ENCODE data around the gene FAM120B. TPM values are rescaled to one million over a fixed set of nuclear protein-coding genes. Genes with fewer than 3 reads are reported as not detected.

Gene FAM120B
- polyA plus RNA-seq, 1 donor from 2014 or later, result 17.9 TPM

- TF ChIP-seq EP300 (conservative IDR thresholded peaks at IDR 0.05; ENCODE audit: poor library complexity, severe bottlenecking) (no peak), MXI1 (conservative IDR thresholded peaks at IDR 0.05; ENCODE audit: poor library complexity, severe bottlenecking) (no peak), EZH2 (IDR thresholded peaks at IDR 0.05; ENCODE audit: borderline replicate concordance, insufficient read depth, low read length, poor library complexity, severe bottlenecking) (no peak)
Measured at GRCh38 chr6:170378502-170378901, 71.9 kb downstream of the FAM120B start (continued).

- Histone ChIP-seq H3K4me3 (ENCODE audit: low read length) (no peak overlapping the region), H3K27ac (ENCODE audit: low read length) (no peak overlapping the region), H4K20me1 (ENCODE audit: insufficient read depth) (no peaks in the 10 kb centered on the region), H3K27me3 (ENCODE audit: insufficient read depth, low read depth, low read length) (no peaks in the 10 kb centered on the region), H3K36me3 (ENCODE audit: insufficient read depth, low read length) (no peaks in the 10 kb centered on the region), H3K9me2 (ENCODE audit: insufficient read depth, low read length) (no peaks in the 10 kb centered on the region), H3F3A (ENCODE audit: insufficient read depth, low read length, poor library complexity, severe bottlenecking) (no peaks in the 10 kb centered on the region), H3K9ac (ENCODE audit: low read length) (no peak overlapping the region), H2AFZ (ENCODE audit: low read depth, low read length) (no peak overlapping the region), H3K9me3 (ENCODE audit: low read length) (no peaks in the 10 kb centered on the region), H3K4me2 (ENCODE audit: low read length) (no peak overlapping the region), H3K79me2 (replicated peaks; ENCODE audit: insufficient read depth, low read length) (no peaks in the 10 kb centered on the region)
- TF ChIP-seq MXI1 (conservative IDR thresholded peaks at IDR 0.05; ENCODE audit: poor library complexity, severe bottlenecking), result no peak
- TF ChIP-seq TAF1 (IDR thresholded peaks at IDR 0.05; ENCODE audit: low read depth), result no peak
- TF ChIP-seq EZH2 (IDR thresholded peaks at IDR 0.05; ENCODE audit: borderline replicate concordance, insufficient read depth, low read length, poor library complexity, severe bottlenecking), result no peak
- no peak for TF ChIP-seq POLR2AphosphoS5 (IDR thresholded peaks at IDR 0.05)
- no peak for TF ChIP-seq REST (IDR thresholded peaks at IDR 0.05; ENCODE audit: borderline replicate concordance)
- TF ChIP-seq EP300 (conservative IDR thresholded peaks at IDR 0.05; ENCODE audit: poor library complexity, severe bottlenecking), result no peak
- no peak for TF ChIP-seq RAD21 (conservative IDR thresholded peaks at IDR 0.05)
- TF ChIP-seq CTCF (IDR thresholded peaks at IDR 0.05; ENCODE audit: poor library complexity, severe bottlenecking), result no peak
- no peak for TF ChIP-seq SMC3 (conservative IDR thresholded peaks at IDR 0.05; ENCODE audit: poor library complexity)
Measured at GRCh38 chr6:170381562-170381961, 75.0 kb downstream of the FAM120B start.

GRCh38 chr6:170383466-170384035, 77.0 kb downstream of the FAM120B start:
- H3K27me3 ChIP-seq (ENCODE audit: insufficient read depth, low read depth, low read length), result no peaks in the 10 kb centered on the region
- no peaks in the 10 kb centered on the region for H3F3A ChIP-seq (ENCODE audit: insufficient read depth, low read length, poor library complexity, severe bottlenecking)
- no peaks in the 10 kb centered on the region for H3K79me2 ChIP-seq (replicated peaks; ENCODE audit: insufficient read depth, low read length)
- no peak overlapping the region for H3K9ac ChIP-seq (ENCODE audit: low read length)
- TF ChIP-seq TAF1 (IDR thresholded peaks at IDR 0.05; ENCODE audit: low read depth) (no peak), EZH2 (IDR thresholded peaks at IDR 0.05; ENCODE audit: borderline replicate concordance, insufficient read depth, low read length, poor library complexity, severe bottlenecking) (no peak)
- no peak overlapping the region for H2AFZ ChIP-seq (ENCODE audit: low read depth, low read length)
- no peaks in the 10 kb centered on the region for H3K9me3 ChIP-seq (ENCODE audit: low read length)
- H3K36me3 ChIP-seq (ENCODE audit: insufficient read depth, low read length), result no peaks in the 10 kb centered on the region
- no peak overlapping the region for H3K4me2 ChIP-seq (ENCODE audit: low read length)
- H3K4me3 ChIP-seq (ENCODE audit: low read length), result no peak overlapping the region
- H3K27ac ChIP-seq (ENCODE audit: low read length), result no peak overlapping the region
- H4K20me1 ChIP-seq (ENCODE audit: insufficient read depth), result no peaks in the 10 kb centered on the region
- H3K9me2 ChIP-seq (ENCODE audit: insufficient read depth, low read length), result no peaks in the 10 kb centered on the region
